ENCODE data around the gene MT1G.

GRCh38 chr16:56632848-56633365, 35.0 kb downstream of the MT1G start:
- TF ChIP-seq CTCF (conservative IDR thresholded peaks at IDR 0.05; ENCODE audit: low read length), result no peak
- TF ChIP-seq EZH2phosphoT487 (IDR thresholded peaks at IDR 0.05; ENCODE audit: borderline replicate concordance, low read depth, low read length), result no peak
